ENCODE data around the gene FEN1.

DNA sequence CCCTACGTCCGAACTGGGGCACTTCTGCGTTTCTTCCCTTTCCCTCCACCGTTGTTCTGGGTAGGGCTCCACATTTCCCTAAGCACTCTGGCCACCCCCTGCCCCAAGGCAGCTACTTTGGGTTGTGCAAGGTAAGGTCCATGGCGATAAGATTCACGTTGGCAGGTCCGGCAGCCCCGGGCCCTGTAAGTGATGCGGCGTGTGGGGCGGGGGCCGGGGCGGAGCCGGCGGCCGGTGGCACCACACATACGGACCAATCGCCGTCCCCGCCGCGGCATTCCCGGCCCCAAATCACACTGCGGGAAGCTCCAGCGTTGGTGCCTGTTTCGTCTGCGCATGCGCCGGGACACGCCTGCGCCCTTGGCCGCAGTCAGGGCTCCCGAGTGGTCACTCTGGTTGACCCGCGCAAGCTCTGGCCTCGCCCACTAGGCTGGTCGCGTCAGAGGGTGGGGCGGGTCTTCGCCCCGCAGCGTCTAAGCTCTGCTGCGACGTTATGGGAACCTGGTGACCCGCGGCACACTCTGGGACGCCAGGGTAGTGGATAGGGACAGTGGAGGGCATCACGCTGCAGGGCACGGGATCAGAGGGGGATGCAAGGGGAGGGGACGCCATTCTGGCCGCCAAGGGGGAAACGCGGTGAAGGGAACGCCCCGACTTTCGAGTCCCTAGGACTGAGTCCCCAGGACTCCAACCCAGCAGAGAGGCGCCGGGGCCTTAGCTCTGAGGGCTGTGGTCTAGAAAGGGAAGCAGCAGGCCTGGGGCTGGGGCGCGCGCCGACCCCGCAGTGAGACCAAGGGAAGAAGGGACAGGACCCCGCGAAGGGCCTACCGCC, 22.5 kb downstream of the FEN1 start:
- peak in 2 of 5 experiments; percentile 27 to 46 for TF ChIP-seq CTCF (IDR thresholded peaks at IDR 0.05)
- peak; percentile 97 to 99 for TF ChIP-seq POLR2A (IDR thresholded peaks at IDR 0.05)
